Testis (tissue), 3 donors: ENCODE results near the gene AHCYL2. TPM values are rescaled to one million over a fixed set of nuclear protein-coding genes. Genes with fewer than 3 reads are reported as not detected.

ENCODE experiments used
- DNase-seq: peaks from one replicate; pipeline ENCODE4 v3.0.0-alpha.2; 2019
- H3K27ac ChIP-seq, 2 donors: fragments of 200-600 bp; sonication (generic); one replicate each; pipeline ENCODE4 v1.5.1; 2019
- H3K27me3 ChIP-seq: fragments of 200-600 bp; sonication (generic); one replicate; pipeline ENCODE4 v1.5.1; 2019
- H3K36me3 ChIP-seq: fragments of 200-600 bp; sonication (generic); one replicate; pipeline ENCODE4 v1.5.1; 2017; ENCODE audit warnings: low read depth; ENCODE audit errors: missing control alignments
- H3K4me1 ChIP-seq: fragments of 200-600 bp; sonication (generic); one replicate; pipeline ENCODE4 v1.5.1; 2019
- H3K4me3 ChIP-seq, 2 donors: fragments of 200-600 bp; sonication (generic); one replicate each; pipeline ENCODE4 v1.5.1; 2017 to 2019
- H3K9me3 ChIP-seq: fragments of 200-600 bp; sonication (generic); one replicate; pipeline ENCODE4 v1.5.1; 2017
- CTCF ChIP-seq, 3 experiments: fragments of 450-650 bp in 2 of 3; fragments of 200-600 bp in 1 of 3; sonication (generic) in 1 of 3; IDR thresholded peaks; one replicate each; pipeline ENCODE4 v1.5.1; 2016 to 2019; ENCODE audit warnings: antibody characterized with exemption in 3 of 3, mild to moderate bottlenecking in 2 of 3, moderate library complexity in 1 of 3
- POLR2A ChIP-seq: fragments of 450-650 bp; IDR thresholded peaks from one replicate; pipeline ENCODE4 v1.6.1; 2017; ENCODE audit warnings: antibody characterized with exemption, mild to moderate bottlenecking, moderate library complexity
- WGBS, 2 donors: methylation state at CpG; one replicate each; pipeline ENCODE4 v1.1.5; 2018; 5-methylcytosine and 5-hydroxymethylcytosine counted together
- intact Hi-C: fragments of 100-400 bp; cut with DNase I; formaldehyde crosslinking; loops from one replicate; pipeline ENCODE4 v1.15.1; 2023; ENCODE audit warnings: low total_unique reads
- polyA plus RNA-seq: library from polyadenylated mRNA; stranded (reverse); fragments of 350-450 nt; fragmentation: Illumina TruSeq; extraction: RNeasy Lipid Tissue Mini Kit (QIAGEN cat#74804); gene quantifications from one replicate; pipeline ENCODE4 v1.2.3, GENCODE V29; 2014; ENCODE audit warnings: low read depth, low replicate concordance; ENCODE audit not compliant: insufficient read depth
- total RNA-seq, 2 donors: library from RNA; depleted of rRNA; stranded (reverse); fragments of >200 nt; gene quantifications; one replicate each; pipeline ENCODE4 v1.2.3, GENCODE V29; 2016

The AHCYL2 gene
- total and polyA plus RNA-seq, 3 donors from 2014 or later = 26.4 to 61.3 (median 46.1) TPM

- Histone ChIP-seq H3K36me3 (no peaks in the 10 kb centered on the region), H3K27ac (no peak overlapping the region), H3K4me3 (no peak overlapping the region), H3K4me1 (peaks cover 4% of the 10 kb centered on the region), H3K9me3 (no peaks in the 10 kb centered on the region), H3K27me3 (no peaks in the 10 kb centered on the region)
- DNase-seq = no peak
- TF ChIP-seq POLR2A (no peak), CTCF (IDR thresholded peaks at IDR 0.05) (no peak)
- intact Hi-C loops = no loop called here
Observed at GRCh38 chr7:129273936-129274335, 49.1 kb downstream of the AHCYL2 start.

GRCh38 chr7:129277629-129278028 lies 52.8 kb downstream of the AHCYL2 start:
- TF ChIP-seq CTCF (IDR thresholded peaks at IDR 0.05) (no peak), POLR2A (no peak)
- Histone ChIP-seq H3K4me1 (no peaks in the 10 kb centered on the region), H3K9me3 (no peaks in the 10 kb centered on the region), H3K4me3 (no peak overlapping the region), H3K27me3 (no peaks in the 10 kb centered on the region), H3K36me3 (no peaks in the 10 kb centered on the region), H3K27ac (no peak overlapping the region)
- intact Hi-C loops = no loop called here
- DNase-seq = no peak
- WGBS, 2 donors = 63 to 67% methylated on average over 7 of the region's 7 CpGs

GRCh38 chr7:129278688-129279087 lies 53.9 kb downstream of the AHCYL2 start:
- intact Hi-C loops = no loop called here
- WGBS, 2 donors = 96 to 97% methylated on average over 2 of the region's 2 CpGs
- Histone ChIP-seq H3K27me3 (no peaks in the 10 kb centered on the region), H3K4me1 (no peaks in the 10 kb centered on the region), H3K9me3 (no peaks in the 10 kb centered on the region), H3K36me3 (no peaks in the 10 kb centered on the region), H3K4me3 (no peak overlapping the region), H3K27ac (no peak overlapping the region)
- TF ChIP-seq CTCF (IDR thresholded peaks at IDR 0.05) = no peak
- no peak for TF ChIP-seq POLR2A
- no peak for DNase-seq

- Histone ChIP-seq H3K9me3 (no peaks in the 10 kb centered on the region), H3K4me1 (no peaks in the 10 kb centered on the region), H3K4me3 (no peak overlapping the region), H3K27ac (no peak overlapping the region), H3K27me3 (no peaks in the 10 kb centered on the region), H3K36me3 (no peaks in the 10 kb centered on the region)
- 80 to 95% methylated on average over 3 of the region's 3 CpGs for WGBS, 2 donors
- no peak for DNase-seq
- intact Hi-C loops = no loop called here
- no peak for TF ChIP-seq CTCF (IDR thresholded peaks at IDR 0.05)
- no peak for TF ChIP-seq POLR2A
Observed at GRCh38 chr7:129279757-129280156, 54.9 kb downstream of the AHCYL2 start.

- intact Hi-C loops = no loop called here
- Histone ChIP-seq H3K36me3 (no peaks in the 10 kb centered on the region), H3K4me1 (peaks cover 11% of the 10 kb centered on the region), H3K4me3 (no peak overlapping the region), H3K27me3 (no peaks in the 10 kb centered on the region), H3K27ac (no peak overlapping the region), H3K9me3 (no peaks in the 10 kb centered on the region)
- DNase-seq = no peak
- WGBS, 2 donors = 100% methylated on average over 1 of the region's 1 CpG
- TF ChIP-seq CTCF (IDR thresholded peaks at IDR 0.05) (no peak), POLR2A (no peak)
Observed at GRCh38 chr7:129281163-129281562, 56.3 kb downstream of the AHCYL2 start.
